BJ (cell line): ENCODE measurements around the gene PLXDC1. TPM values are rescaled to one million over a fixed set of nuclear protein-coding genes. Genes with fewer than 3 reads are reported as not detected.

Source experiments
- CTCF ChIA-PET: fragments of 350-600 bp; formaldehyde crosslinking; extraction: SDS; loops from one replicate; lab custom pipeline; 2021; ENCODE audit warnings: antibody characterized with exemption, inconsistent platforms; lab: Yijun Ruan, JAX
- POLR2A ChIA-PET: fragments of 300-600 bp; sonication (Branson Sonifier 250); formaldehyde crosslinking; extraction: SDS; loops from one replicate; lab custom pipeline; 2021; ENCODE audit warnings: antibody characterized with exemption; lab: Charles Lee
- DNase-seq: peaks from one replicate; pipeline ENCODE4 v3.0.0-alpha.2; 2011; ENCODE audit warnings: low read depth
- H3K27me3 ChIP-seq: 2 replicates; pipeline ENCODE4 v1.6.0; 2011; ENCODE audit warnings: low read length; ENCODE audit not compliant: control insufficient read depth, insufficient read depth
- H3K36me3 ChIP-seq: 2 replicates; pipeline ENCODE4 v1.5.1; 2011; ENCODE audit warnings: low read length; ENCODE audit not compliant: control insufficient read depth, insufficient read depth
- H3K4me3 ChIP-seq: 2 replicates; pipeline ENCODE4 v1.5.1; 2011; ENCODE audit warnings: low read depth, mild to moderate bottlenecking, control low read depth, low read length
- polyA minus RNA-seq: library from RNA; depleted of rRNA, polyadenylated mRNA; stranded (reverse); fragments of >200 nt; gene quantifications from 2 replicates; pipeline ENCODE4 v1.2.3, GENCODE V29; 2011; rRNA and poly(A)+ RNA removed
- polyA plus RNA-seq: library from polyadenylated mRNA; depleted of rRNA; stranded (reverse); fragments of >200 nt; gene quantifications from 2 replicates; pipeline ENCODE4 v1.2.3, GENCODE V29; 2011; rRNA removed
- TF ChIP-seq, protein P1 (sequence below): IDR thresholded peaks from 2 replicates; pipeline ENCODE4 v1.5.1; 2011; ENCODE audit warnings: low read depth, mild to moderate bottlenecking, control low read depth, inconsistent platforms, low read length, moderate library complexity; ENCODE audit not compliant: insufficient read depth

PLXDC1 gene
- polyA plus RNA-seq, result 1.8 and 5.0 TPM in 2 replicates
- 0.90 and 1.7 TPM in 2 replicates for polyA minus RNA-seq

DNA sequence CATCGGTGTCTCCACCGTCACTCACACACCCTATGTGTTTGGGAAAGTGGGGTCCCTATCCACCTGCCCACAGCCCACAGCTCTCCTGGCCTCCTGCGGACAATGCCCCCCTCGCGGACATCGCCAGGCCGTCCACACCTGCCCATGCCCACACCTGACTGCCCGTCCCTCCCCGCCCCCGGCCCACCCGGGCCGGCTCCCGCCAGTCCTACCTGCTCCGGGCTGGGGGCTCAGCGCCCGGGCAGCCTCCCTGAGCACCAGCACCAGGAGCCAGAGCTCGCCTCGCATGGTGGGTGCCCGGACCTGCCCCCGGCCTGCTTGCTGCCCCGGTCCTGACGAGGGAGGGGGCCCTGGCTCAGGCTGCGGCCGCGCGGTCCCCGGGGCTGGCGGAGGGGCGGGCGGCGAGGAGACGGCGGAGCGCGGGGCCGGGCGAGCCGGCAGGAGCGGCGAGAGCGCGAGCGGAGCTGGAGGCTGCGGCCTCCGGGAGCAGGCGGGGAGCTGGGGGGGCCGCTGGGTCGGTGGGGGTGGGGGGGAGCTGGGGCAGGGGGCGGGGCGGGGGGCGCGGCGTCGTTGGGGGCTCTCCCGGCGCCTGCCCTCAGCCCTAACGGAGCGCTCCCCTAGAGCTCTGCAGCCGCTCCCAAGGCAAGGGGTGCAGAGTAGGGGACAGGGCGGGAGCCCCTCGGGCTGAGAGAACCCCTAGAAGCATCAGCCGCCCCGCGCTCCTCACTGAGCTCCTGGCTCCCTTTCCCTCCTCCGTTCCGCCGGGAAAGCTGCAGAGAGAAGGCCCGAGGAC is at the start of gene PLXDC1:
Gene PLXDC1 (minus strand): TSS at position 488 of the 793 bp plus-strand sequence. CDS start 200 bp downstream, at position 288.
- Histone ChIP-seq H3K4me3 (peak within 1 kb of the TSS; percentile 34), H3K36me3 (no peaks in the 10 kb centered on the region), H3K27me3 (peaks cover 10% of the 10 kb centered on the region)
- TF ChIP-seq, protein P1, sequence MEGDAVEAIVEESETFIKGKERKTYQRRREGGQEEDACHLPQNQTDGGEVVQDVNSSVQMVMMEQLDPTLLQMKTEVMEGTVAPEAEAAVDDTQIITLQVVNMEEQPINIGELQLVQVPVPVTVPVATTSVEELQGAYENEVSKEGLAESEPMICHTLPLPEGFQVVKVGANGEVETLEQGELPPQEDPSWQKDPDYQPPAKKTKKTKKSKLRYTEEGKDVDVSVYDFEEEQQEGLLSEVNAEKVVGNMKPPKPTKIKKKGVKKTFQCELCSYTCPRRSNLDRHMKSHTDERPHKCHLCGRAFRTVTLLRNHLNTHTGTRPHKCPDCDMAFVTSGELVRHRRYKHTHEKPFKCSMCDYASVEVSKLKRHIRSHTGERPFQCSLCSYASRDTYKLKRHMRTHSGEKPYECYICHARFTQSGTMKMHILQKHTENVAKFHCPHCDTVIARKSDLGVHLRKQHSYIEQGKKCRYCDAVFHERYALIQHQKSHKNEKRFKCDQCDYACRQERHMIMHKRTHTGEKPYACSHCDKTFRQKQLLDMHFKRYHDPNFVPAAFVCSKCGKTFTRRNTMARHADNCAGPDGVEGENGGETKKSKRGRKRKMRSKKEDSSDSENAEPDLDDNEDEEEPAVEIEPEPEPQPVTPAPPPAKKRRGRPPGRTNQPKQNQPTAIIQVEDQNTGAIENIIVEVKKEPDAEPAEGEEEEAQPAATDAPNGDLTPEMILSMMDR, result no peak
- POLR2A ChIA-PET, result interaction anchor here (0.6 kb wide), 1 partner anchor 228 kb away, joined by 3 read pairs; no protein-coding TSS in a partner anchor
- CTCF ChIA-PET, result interaction anchor here (0.6 to 12.7 kb wide), 12 partner anchors 13 to 176 kb away, joined by 3 to 234 read pairs (median 19); partner anchors contain the start of gene ARL5C
- DNase-seq, result no peak

DNA sequence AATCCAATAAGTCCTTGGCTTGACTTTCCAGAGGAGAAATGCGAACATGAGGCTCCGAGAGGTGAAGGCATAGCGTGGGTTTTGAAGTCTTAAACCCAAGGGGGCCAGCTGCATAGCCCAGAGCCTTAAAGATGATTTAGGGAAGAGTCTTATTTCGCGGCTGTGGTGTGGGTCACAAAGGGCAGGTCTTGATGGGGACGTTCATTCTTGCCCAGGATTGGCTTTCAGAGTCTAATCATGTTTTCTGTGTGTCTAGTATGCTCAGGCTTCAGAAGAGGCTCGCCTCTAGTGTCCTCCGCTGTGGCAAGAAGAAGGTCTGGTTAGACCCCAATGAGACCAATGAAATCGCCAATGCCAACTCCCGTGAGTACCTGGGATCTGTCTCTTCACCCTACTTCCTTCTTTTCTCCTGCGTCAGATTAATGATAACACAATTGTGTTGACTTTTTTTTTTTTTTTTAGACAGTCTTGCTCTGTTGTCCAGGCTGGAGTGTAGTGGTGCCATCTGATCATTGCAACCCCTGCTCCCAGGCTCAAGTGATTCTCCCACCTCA is 49.6 kb upstream of the PLXDC1 start:
- POLR2A ChIA-PET, result no interaction called here
- Histone ChIP-seq H3K27me3 (no peaks in the 10 kb centered on the region), H3K36me3 (peaks cover 25% of the 10 kb centered on the region), H3K4me3 (peak overlapping the region; percentile 64)
- CTCF ChIA-PET, result interaction anchor here (0.7 to 2.6 kb wide), 2 partner anchors 31 to 57 kb away, joined by 3 to 10 read pairs; no protein-coding TSS in a partner anchor
- TF ChIP-seq, protein P1, result no peak
- DNase-seq, result no peak

DNA sequence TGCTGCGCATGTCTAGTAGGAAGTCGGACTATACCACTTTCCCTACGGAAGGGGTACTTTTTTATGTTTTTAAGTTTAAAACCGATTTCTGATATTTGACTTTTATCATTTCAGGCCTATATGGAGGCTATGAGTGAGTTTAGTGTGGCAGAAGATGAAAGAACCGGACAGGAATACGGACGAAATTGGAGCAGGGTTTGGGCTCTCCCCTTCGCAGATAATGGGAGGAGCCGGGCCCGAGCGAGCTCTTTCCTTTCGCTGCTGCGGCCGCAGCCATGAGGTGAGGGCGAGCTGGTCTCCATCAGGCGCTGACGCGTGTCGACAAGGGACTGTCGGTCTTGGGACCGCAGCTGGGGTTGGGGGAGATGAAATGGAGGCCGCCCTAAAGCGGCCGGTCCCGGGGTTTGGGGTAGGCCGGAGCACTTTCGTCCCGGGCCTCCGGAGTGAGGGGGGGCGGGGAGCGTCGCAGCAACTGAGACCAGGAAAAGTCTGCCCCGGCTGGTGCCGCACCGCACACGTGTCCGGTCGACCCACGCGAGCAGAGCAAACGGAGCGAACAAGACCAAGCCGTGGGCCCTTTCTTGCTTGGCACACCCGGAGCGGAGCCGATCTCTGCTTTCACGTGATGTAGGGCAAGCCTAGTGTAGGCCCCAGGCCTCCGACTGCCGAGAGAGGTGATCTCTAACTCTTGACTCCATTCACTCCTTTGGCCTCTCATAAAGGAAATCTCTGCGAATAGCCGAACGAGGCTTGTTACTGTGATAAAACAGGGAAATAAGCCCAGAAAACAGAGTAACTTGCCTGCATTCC is 48.8 kb upstream of the PLXDC1 start, which contains the start of gene RPL19:
Gene RPL19 (plus strand): TSS at position 214 of the 810 bp plus-strand sequence. CDS start 62 bp downstream, at position 276.
- ChIA-PET POLR2A (interaction anchor here (0.6 to 0.9 kb wide), 6 partner anchors 9 to 750 kb away, joined by 3 to 15 read pairs (median 5); no protein-coding TSS in a partner anchor), CTCF (interaction anchor here (1.5 to 2.8 kb wide), 4 partner anchors 26 to 44 kb away, joined by 5 to 11 read pairs (median 8); partner anchors contain the start of gene ARL5C)
- Histone ChIP-seq H3K36me3 (peaks cover 25% of the 10 kb centered on the region), H3K27me3 (no peaks in the 10 kb centered on the region), H3K4me3 (peak within 1 kb of the TSS; percentile 64)
- TF ChIP-seq, protein P1, result no peak
- DNase-seq, result no peak

DNA sequence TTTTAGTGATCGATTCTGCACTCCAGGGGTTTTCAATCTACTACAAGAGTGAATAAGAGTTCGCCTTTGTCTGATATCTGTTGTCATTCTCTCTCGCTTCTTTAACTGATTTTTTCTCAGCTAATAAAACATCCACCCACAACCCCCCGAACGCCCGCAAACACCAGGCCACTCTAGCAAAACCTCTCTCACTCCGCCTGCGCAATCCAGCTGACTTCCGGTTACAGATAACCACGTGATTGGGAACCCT is 48.3 kb upstream of the PLXDC1 start:
- ChIA-PET CTCF (interaction anchor here (1.5 to 2.8 kb wide), 4 partner anchors 25 to 45 kb away, joined by 5 to 11 read pairs (median 8); partner anchors contain the start of gene ARL5C), POLR2A (interaction anchor here (0.6 to 0.9 kb wide), 6 partner anchors 9 to 749 kb away, joined by 3 to 15 read pairs (median 5); no protein-coding TSS in a partner anchor)
- peaks cover 22% of the 10 kb centered on the region for H3K36me3 ChIP-seq
- no peaks in the 10 kb centered on the region for H3K27me3 ChIP-seq
- TF ChIP-seq, protein P1, result no peak
- peak overlapping the region; percentile 64 for H3K4me3 ChIP-seq
- peak; percentile 57 for DNase-seq
